ENCODE results near the gene DNAH12. TPM values are rescaled to one million over a fixed set of nuclear protein-coding genes. Genes with fewer than 3 reads are reported as not detected.

The DNAH12 gene
- polyA plus RNA-seq, 1 donor from 2014 or later = 1.8 TPM

- Histone ChIP-seq H3K9ac (ENCODE audit: low read length) (no peak overlapping the region), H3K4me2 (ENCODE audit: low read length) (no peak overlapping the region), H3F3A (ENCODE audit: insufficient read depth, low read length, poor library complexity, severe bottlenecking) (no peaks in the 10 kb centered on the region), H2AFZ (ENCODE audit: low read depth, low read length) (no peak overlapping the region), H3K79me2 (replicated peaks; ENCODE audit: insufficient read depth, low read length) (no peaks in the 10 kb centered on the region), H3K4me3 (ENCODE audit: low read length) (no peak overlapping the region), H3K27me3 (ENCODE audit: insufficient read depth, low read depth, low read length) (no peaks in the 10 kb centered on the region), H3K9me2 (ENCODE audit: insufficient read depth, low read length) (no peaks in the 10 kb centered on the region), H3K27ac (ENCODE audit: low read length) (no peak overlapping the region), H3K9me3 (ENCODE audit: low read length) (no peaks in the 10 kb centered on the region), H4K20me1 (ENCODE audit: insufficient read depth) (no peaks in the 10 kb centered on the region), H3K36me3 (ENCODE audit: insufficient read depth, low read length) (no peaks in the 10 kb centered on the region)
- TF ChIP-seq REST (IDR thresholded peaks at IDR 0.05; ENCODE audit: borderline replicate concordance) (no peak), POLR2AphosphoS5 (IDR thresholded peaks at IDR 0.05) (no peak), CTCF (IDR thresholded peaks at IDR 0.05; ENCODE audit: poor library complexity, severe bottlenecking) (no peak)
These were observed 208.7 kb downstream of the DNAH12 start for GRCh38 chr3:57335283-57335938.

- Histone ChIP-seq H3K36me3 (ENCODE audit: insufficient read depth, low read length) (no peaks in the 10 kb centered on the region), H3K27ac (ENCODE audit: low read length) (no peak overlapping the region), H3K9me2 (ENCODE audit: insufficient read depth, low read length) (no peaks in the 10 kb centered on the region)
These were observed 213.0 kb downstream of the DNAH12 start for GRCh38 chr3:57331078-57331610.

More at GRCh38 chr3:57331078-57331610, 213.0 kb downstream of the DNAH12 start:
- Histone ChIP-seq H3K9ac (ENCODE audit: low read length) (no peak overlapping the region), H3K27me3 (ENCODE audit: insufficient read depth, low read depth, low read length) (no peaks in the 10 kb centered on the region), H3K79me2 (replicated peaks; ENCODE audit: insufficient read depth, low read length) (no peaks in the 10 kb centered on the region), H3K9me3 (ENCODE audit: low read length) (no peaks in the 10 kb centered on the region), H2AFZ (ENCODE audit: low read depth, low read length) (no peak overlapping the region), H3F3A (ENCODE audit: insufficient read depth, low read length, poor library complexity, severe bottlenecking) (no peaks in the 10 kb centered on the region), H3K4me3 (ENCODE audit: low read length) (no peak overlapping the region), H4K20me1 (ENCODE audit: insufficient read depth) (no peaks in the 10 kb centered on the region), H3K4me2 (ENCODE audit: low read length) (no peak overlapping the region)
- TF ChIP-seq SMC3 (conservative IDR thresholded peaks at IDR 0.05; ENCODE audit: poor library complexity) (no peak), MXI1 (conservative IDR thresholded peaks at IDR 0.05; ENCODE audit: poor library complexity, severe bottlenecking) (no peak), POLR2AphosphoS5 (IDR thresholded peaks at IDR 0.05) (no peak), REST (IDR thresholded peaks at IDR 0.05; ENCODE audit: borderline replicate concordance) (no peak), RAD21 (conservative IDR thresholded peaks at IDR 0.05) (no peak), TAF1 (IDR thresholded peaks at IDR 0.05; ENCODE audit: low read depth) (no peak), EP300 (conservative IDR thresholded peaks at IDR 0.05; ENCODE audit: poor library complexity, severe bottlenecking) (no peak), EZH2 (IDR thresholded peaks at IDR 0.05; ENCODE audit: borderline replicate concordance, insufficient read depth, low read length, poor library complexity, severe bottlenecking) (no peak), CTCF (IDR thresholded peaks at IDR 0.05; ENCODE audit: poor library complexity, severe bottlenecking) (no peak)

Data from neural cell (in vitro differentiated cells).